OCI-LY3 (cell line): ENCODE results near the gene NDUFS7.

ENCODE experiments used
- CTCF ChIP-seq: fragments of 200-600, 300-600 bp; sonication (generic); IDR thresholded peaks from 2 replicates; pipeline ENCODE4 v1.5.1; 2014; ENCODE audit warnings: antibody characterized with exemption, low read length, low read depth
- EZH2phosphoT487 ChIP-seq: fragments of 200-600 bp; shearing (Covaris generic); IDR thresholded peaks from 2 replicates; pipeline ENCODE4 v1.6.1; 2018; ENCODE audit warnings: antibody characterized with exemption, mixed run types, low read depth

DNA sequence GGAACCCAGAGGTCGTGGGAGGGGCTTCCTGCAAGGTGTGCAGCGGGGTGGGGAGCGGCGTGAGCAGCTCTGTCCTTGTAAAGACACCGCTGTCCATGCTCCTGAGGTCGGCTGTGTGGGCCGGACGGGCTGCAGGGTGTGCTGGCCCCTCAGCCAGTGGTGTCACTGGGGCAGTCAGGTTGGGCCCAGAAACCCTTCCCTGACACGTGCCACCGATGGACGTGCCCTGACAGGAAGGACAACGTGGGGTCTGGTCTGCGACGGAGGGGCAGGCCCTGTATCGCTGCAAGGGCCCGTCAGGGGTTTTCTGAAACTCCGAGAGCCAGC lies 50.3 kb downstream of the NDUFS7 start:
- TF ChIP-seq CTCF (no peak), EZH2phosphoT487 (no peak)
